HCT116 (cell line): ENCODE results near the gene PCDHGA1. TPM values are rescaled to one million over a fixed set of nuclear protein-coding genes. Genes with fewer than 3 reads are reported as not detected.

Experiments used
- ATAC-seq: fragments of 200-7000 bp; cut with Tn5 transposase; 2 replicates; pipeline ENCODE4 v1.9.1; 2020; ENCODE audit warnings: mild to moderate bottlenecking, moderate library complexity
- BruUV-seq: library from RNA; stranded (reverse); fragments of 400-500 nt; replicated peaks from 2 replicates; lab custom pipeline; 2021; lab: Mats Ljungman, UMichigan
- CTCF ChIA-PET: fragments of 300-600 bp; sonication (Branson Sonifier 250); formaldehyde crosslinking; loops from one replicate; lab custom pipeline; 2021; ENCODE audit warnings: antibody characterized with exemption; lab: Charles Lee
- POLR2A ChIA-PET: fragments of 300-600, 350-600 bp; sonication (Branson Sonifier 250); formaldehyde crosslinking; loops from one replicate; lab custom pipeline; 2021; ENCODE audit warnings: antibody characterized with exemption; lab: Charles Lee
- RAD21 ChIA-PET, 2 experiments: fragments of 300-600 bp; sonication (Branson Sonifier 250); formaldehyde crosslinking; loops; one replicate each; lab custom pipeline; 2023; ENCODE audit warnings: low total read pairs in 2 of 2; ENCODE audit not compliant: uncharacterized antibody in 2 of 2, unreplicated experiment in 2 of 2, low non-redundant PET in 1 of 2; lab: Charles Lee
- DNase-seq: peaks from one replicate; pipeline ENCODE4 v3.0.0-alpha.2; 2010; ENCODE audit warnings: low read depth, low spot score
- H2AFZ ChIP-seq: fragments of 200-600 bp; shearing (Covaris generic), sonication (generic); 2 replicates; pipeline ENCODE4 v1.6.1; 2017; ENCODE audit warnings: low read depth, mixed run types, mixed read lengths, antibody characterized with exemption, low read length; ENCODE audit not compliant: poor library complexity, severe bottlenecking
- H3K27ac ChIP-seq: 2 replicates; pipeline ENCODE4 v1.5.1; 2012; ENCODE audit warnings: low read depth, low read length
- H3K27me3 ChIP-seq: fragments of 200-600 bp; sonication (generic); 2 replicates; pipeline ENCODE4 v1.6.1; 2016; ENCODE audit warnings: mixed run types, low read length, mixed read lengths; ENCODE audit not compliant: insufficient read depth
- H3K36me3 ChIP-seq, 2 experiments: fragments of 200-500 bp in 1 of 2; fragments of 200-600 bp in 1 of 2; sonication (Bioruptor generic) in 1 of 2; sonication (generic) in 1 of 2; 2 replicates each; pipeline versions ENCODE4 v1.5.1 to v1.6.1; 2014 to 2016; ENCODE audit warnings: low read length in 2 of 2, inconsistent platforms in 1 of 2, mixed read lengths in 1 of 2, mixed run types in 1 of 2; ENCODE audit not compliant: insufficient read depth in 2 of 2, control insufficient read depth in 1 of 2
- H3K4me1 ChIP-seq, 2 experiments: fragments of 200-600 bp in 1 of 2; sonication (generic) in 1 of 2; 2 replicates each; pipeline versions ENCODE4 v1.5.1 to v1.6.1; 2012 to 2017; ENCODE audit warnings: low read length in 2 of 2, inconsistent platforms in 1 of 2, mild to moderate bottlenecking in 1 of 2, mixed read lengths in 1 of 2, mixed run types in 1 of 2, moderate library complexity in 1 of 2; ENCODE audit not compliant: insufficient read depth in 2 of 2, control insufficient read depth in 1 of 2
- H3K4me2 ChIP-seq: fragments of 200-600 bp; sonication (generic); 2 replicates; pipeline ENCODE4 v1.6.1; 2017; ENCODE audit warnings: mixed run types, low read length, mixed read lengths
- H3K4me3 ChIP-seq, 2 experiments: fragments of 200-600 bp in 1 of 2; sonication (generic) in 1 of 2; replicated peaks in 1 of 2; 2 replicates each; pipeline ENCODE4 v1.5.1; 2011 to 2016; ENCODE audit warnings: low read length in 2 of 2, control low read depth in 1 of 2, low read depth in 1 of 2, mild to moderate bottlenecking in 1 of 2, mixed read lengths in 1 of 2, mixed run types in 1 of 2
- H3K79me2 ChIP-seq: fragments of 200-600 bp; sonication (generic); 2 replicates; pipeline ENCODE4 v1.6.1; 2017; ENCODE audit warnings: mild to moderate bottlenecking, mixed run types, low read length, moderate library complexity, mixed read lengths; ENCODE audit not compliant: insufficient read depth
- H3K9ac ChIP-seq: fragments of 200-600 bp; sonication (generic); 2 replicates; pipeline ENCODE4 v1.6.1; 2016; ENCODE audit warnings: low read length, mixed read lengths
- H3K9me2 ChIP-seq: fragments of 200-600 bp; sonication (generic), shearing (Covaris generic); 2 replicates; pipeline ENCODE4 v1.6.1; 2017; ENCODE audit warnings: mixed run types, mild to moderate bottlenecking, moderate library complexity; ENCODE audit not compliant: insufficient read depth
- H3K9me3 ChIP-seq, 2 experiments: fragments of 200-500 bp in 1 of 2; fragments of 200-600 bp in 1 of 2; sonication (Bioruptor generic) in 1 of 2; sonication (generic) in 1 of 2; 2 replicates each; pipeline ENCODE4 v1.6.1; 2014 to 2017; ENCODE audit warnings: low read length in 2 of 2, mixed read lengths in 2 of 2, inconsistent platforms in 1 of 2, low read depth in 1 of 2, mild to moderate bottlenecking in 1 of 2, mixed run types in 1 of 2, moderate library complexity in 1 of 2; ENCODE audit not compliant: control insufficient read depth in 1 of 2, insufficient read depth in 1 of 2
- H4K20me1 ChIP-seq: fragments of 200-600 bp; sonication (generic), shearing (Covaris generic); 2 replicates; pipeline ENCODE4 v1.6.1; 2017; ENCODE audit warnings: mixed run types, mild to moderate bottlenecking, moderate library complexity; ENCODE audit not compliant: insufficient read depth
- CEBPB ChIP-seq: IDR thresholded peaks from 2 replicates; pipeline ENCODE4 v1.6.1; 2012; ENCODE audit warnings: low read depth
- CTCF ChIP-seq, 3 experiments: fragments of 200-600 bp in 1 of 3; sonication (generic) in 1 of 3; IDR thresholded peaks in 2 of 3; conservative IDR thresholded peaks in 1 of 3; 2 replicates each; pipeline ENCODE4 v1.5.1; 2012 to 2017; ENCODE audit warnings: low read depth in 2 of 3, low read length in 2 of 3, antibody characterized with exemption in 1 of 3, borderline replicate concordance in 1 of 3, control low read depth in 1 of 3, mild to moderate bottlenecking in 1 of 3, mixed read lengths in 1 of 3, mixed run types in 1 of 3, moderate library complexity in 1 of 3; ENCODE audit not compliant: insufficient read depth in 1 of 3
- EGR1 ChIP-seq: IDR thresholded peaks from 2 replicates; pipeline ENCODE4 v1.6.1; 2012; ENCODE audit warnings: low read depth
- EZH2phosphoT487 ChIP-seq: fragments of 200-600 bp; IDR thresholded peaks from 2 replicates; pipeline ENCODE4 v1.6.1; 2018; ENCODE audit warnings: antibody characterized with exemption, borderline replicate concordance
- FOSL1 ChIP-seq: IDR thresholded peaks from 2 replicates; pipeline ENCODE4 v1.6.1; 2012; ENCODE audit warnings: low read depth
- MAX ChIP-seq: IDR thresholded peaks from 2 replicates; pipeline ENCODE4 v1.6.1; 2012
- POLR2A ChIP-seq: IDR thresholded peaks from 2 replicates; pipeline ENCODE4 v1.7.0; 2011; ENCODE audit warnings: borderline replicate concordance; ENCODE audit not compliant: insufficient read depth, insufficient read length; ENCODE audit errors: extremely low read depth
- RAD21 ChIP-seq: IDR thresholded peaks from 2 replicates; pipeline ENCODE4 v1.6.1; 2012; ENCODE audit warnings: low read depth, mild to moderate bottlenecking
- YY1 ChIP-seq: IDR thresholded peaks from 2 replicates; pipeline ENCODE4 v1.6.1; 2011; ENCODE audit warnings: low read length, low read depth, moderate library complexity, mild to moderate bottlenecking; ENCODE audit not compliant: insufficient replicate concordance; ENCODE audit errors: extremely low read depth
- ZNF274 ChIP-seq: fragments of 200-500 bp; sonication (Bioruptor generic); IDR thresholded peaks from 2 replicates; pipeline ENCODE4 v1.6.1; 2014; ENCODE audit warnings: mild to moderate bottlenecking, low read depth, low read length, inconsistent platforms
- intact Hi-C: fragments of 100-400 bp; cut with micrococcal nuclease; formaldehyde crosslinking; loops from 2 replicates; pipeline ENCODE4 v1.10.0; 2022
- total RNA-seq: library from RNA; stranded (reverse); gene quantifications from one replicate; pipeline ENCODE4 v1.2.1, GENCODE V29; 2021; ENCODE audit not compliant: unreplicated experiment

The PCDHGA1 gene
- total RNA-seq, 1 experiment from 2014 or later = 0.05 TPM

- DNase-seq = no peak
- Histone ChIP-seq H3K27ac (no peak overlapping the region), H3K4me2 (no peak overlapping the region), H3K9me3 (no peaks in the 10 kb centered on the region; a peak in 2 of 4 replicates), H3K4me3 (no peak overlapping the region)
- no peak for TF ChIP-seq CEBPB
- TF ChIP-seq EGR1 = no peak
- TF ChIP-seq ZNF274 = no peak
- TF ChIP-seq FOSL1 = no peak
- TF ChIP-seq MAX = no peak
- no peak for TF ChIP-seq POLR2A
- no peak for TF ChIP-seq YY1
- TF ChIP-seq, all 23 proteins: peak for 0
- RAD21 ChIA-PET = no interaction called here
- Histone ChIP-seq H3K36me3 (no peaks in the 10 kb centered on the region), H4K20me1 (no peaks in the 10 kb centered on the region), H2AFZ (no peak overlapping the region), H3K79me2 (no peaks in the 10 kb centered on the region), H3K4me1 (no peaks in the 10 kb centered on the region), H3K9me2 (no peaks in the 10 kb centered on the region), H3K9ac (no peak overlapping the region), H3K27me3 (no peaks in the 10 kb centered on the region)
- CTCF ChIA-PET = interaction anchor here (0.5 kb wide), 1 partner anchor 134 kb away, joined by 3 read pairs; the partner anchor contains the start of gene PCDHB14
- no peak for ATAC-seq
- intact Hi-C loops = no loop called here
- POLR2A ChIA-PET = no interaction called here
- no TSS peak for BruUV-seq
These were observed 26.6 kb downstream of the PCDHGA1 start for GRCh38 chr5:141356950-141357349.

GRCh38 chr5:141359790-141360426 lies 29.6 kb downstream of the PCDHGA1 start, which contains the start of gene PCDHGB2:
PCDHGB2 (plus strand) TSS chr5:141359994; CDS start chr5:141360136, 142 bp downstream.
- ChIA-PET RAD21 (no interaction called here), CTCF (interaction anchor here (0.8 to 1.1 kb wide), 2 partner anchors 53 to 204 kb away, joined by 3 to 6 read pairs; partner anchors contain the start of gene PCDHGA10), POLR2A (no interaction called here)
- TF ChIP-seq EZH2phosphoT487 (no peak), FOSL1 (no peak), CTCF (IDR thresholded peaks at IDR 0.05 in 2 of 3, conservative IDR thresholded peaks at IDR 0.05 in 1 of 3; ENCODE audit: borderline replicate concordance in 1 of 3, insufficient read depth in 1 of 3, low read depth in 2 of 3, low read length in 2 of 3) (peak; percentile 41 to 67 (median 48); a peak in 5 of 6 replicates), RAD21 (peak; percentile 72)
- H3K36me3 ChIP-seq = no peaks in the 10 kb centered on the region
- DNase-seq (peak; percentile 40), ATAC-seq (peak; percentile 55)
- H4K20me1 ChIP-seq = no peaks in the 10 kb centered on the region
- no peaks in the 10 kb centered on the region for H3K9me2 ChIP-seq
- H3K4me1 ChIP-seq = no peaks in the 10 kb centered on the region
- H3K9me3 ChIP-seq = peaks cover 3 to 5% of the 10 kb centered on the region in 2 experiments; a peak in 2 of 4 replicates
- H3K9ac ChIP-seq = no peak within 1 kb of the TSS
- no peak within 1 kb of the TSS for H3K4me2 ChIP-seq
- no TSS peak for BruUV-seq
- H3K79me2 ChIP-seq = no peaks in the 10 kb centered on the region
- no peak within 1 kb of the TSS for H3K27ac ChIP-seq
- no peaks in the 10 kb centered on the region for H3K27me3 ChIP-seq
- intact Hi-C loops = loop anchor here (1.0 kb wide), 1 partner anchor 204 kb away; no protein-coding TSS in a partner anchor
- no peak within 1 kb of the TSS for H2AFZ ChIP-seq
- H3K4me3 ChIP-seq = no peak within 1 kb of the TSS
